Stimulated activated CD8-positive, alpha-beta memory T cell treated with anti-CD3 and anti-CD28 coated beads, Interleukin-7, amount 100 ng/mL, for 4 hours (primary cell): ENCODE results near the gene C19orf25.
"Not testable (repeated sequence)": the region's sequence is repeated elsewhere in the genome, so short reads cannot be mapped to it uniquely, and the experiment has no call there.

ENCODE experiments used
- DNase-seq, 2 donors: peaks; one replicate each; pipeline ENCODE4 v3.0.0-alpha.2; 2020; ENCODE audit warnings: low read depth in 2 of 2

The C19orf25 gene

DNA sequence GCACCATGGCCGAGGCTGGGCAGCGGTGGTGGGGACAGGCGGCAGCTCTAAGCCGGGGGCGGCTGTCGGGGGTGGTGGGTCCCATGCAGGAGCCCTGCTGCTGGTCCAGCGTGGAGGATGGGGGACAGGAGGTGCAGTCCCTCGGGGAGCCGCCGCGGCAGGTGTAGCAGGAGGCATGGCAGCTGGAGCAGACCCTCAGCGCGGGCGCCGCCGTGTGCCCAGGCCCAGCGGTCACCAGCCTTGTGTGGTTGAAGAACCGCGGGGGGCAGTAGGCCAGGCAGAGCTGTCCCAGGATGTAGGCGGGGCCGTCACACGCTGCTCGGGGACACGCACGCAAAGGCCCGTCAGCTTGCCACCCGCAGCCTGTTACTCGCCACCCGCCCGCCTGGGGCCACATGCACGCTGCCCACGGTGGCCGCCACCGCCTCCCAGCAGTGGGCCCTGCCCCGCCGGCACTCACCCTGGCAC, 2.9 kb upstream of the C19orf25 start:
- no peak for DNase-seq

- DNase-seq, result no peak
Measured at GRCh38 chr19:1481224-1481892, 2.3 kb upstream of the C19orf25 start.

- DNase-seq, result not testable (repeated sequence)
Measured at GRCh38 chr19:1477056-1477455, 2.0 kb downstream of the C19orf25 start.

- DNase-seq, result no peak
Measured at GRCh38 chr19:1475751-1476437, 3.1 kb downstream of the C19orf25 start.

- DNase-seq, result no peak
Measured at GRCh38 chr19:1474765-1475351, 4.2 kb downstream of the C19orf25 start.

DNA sequence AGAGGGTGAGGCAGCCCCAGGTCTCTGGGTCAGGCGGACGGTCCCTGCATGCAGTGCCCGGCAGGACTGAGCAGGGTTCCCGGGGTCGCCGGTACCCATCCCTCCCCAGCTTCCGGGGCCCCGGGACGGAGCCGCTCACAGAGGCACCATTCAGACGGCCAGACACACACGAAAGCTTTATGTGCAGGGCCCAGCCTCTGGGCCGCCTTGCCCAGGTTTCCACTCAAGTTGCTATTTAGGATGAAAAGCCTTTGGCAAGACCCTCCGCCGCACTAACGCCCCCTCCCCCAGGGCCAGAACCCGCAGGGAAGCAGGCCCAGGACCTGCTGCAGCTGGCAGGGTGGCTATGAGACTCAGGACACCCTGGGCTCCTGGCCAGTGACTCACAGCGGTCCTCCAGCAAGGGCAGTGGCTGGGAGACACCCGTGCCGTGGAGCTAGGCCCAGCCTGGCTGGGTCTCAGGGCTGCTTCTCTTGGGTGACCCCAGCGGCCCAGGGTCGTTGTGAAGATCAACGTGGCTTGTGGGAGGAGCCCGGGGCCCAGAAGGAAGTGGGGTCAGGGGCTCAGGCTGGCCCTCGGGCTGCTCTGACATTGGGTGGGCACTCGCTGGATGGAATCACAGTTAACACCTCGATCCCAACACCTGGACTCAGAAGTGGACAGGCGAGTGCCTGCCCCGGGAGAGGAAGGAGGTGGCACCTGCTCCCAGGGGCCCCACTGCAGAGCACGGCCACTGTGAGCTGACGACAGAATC, 4.8 kb downstream of the C19orf25 start:
- DNase-seq, result no peak

- DNase-seq, result no peak
Measured at GRCh38 chr19:1473085-1473851, 5.7 kb downstream of the C19orf25 start.

- DNase-seq, result no peak
Measured at GRCh38 chr19:1472231-1473084, 6.6 kb downstream of the C19orf25 start.

DNA sequence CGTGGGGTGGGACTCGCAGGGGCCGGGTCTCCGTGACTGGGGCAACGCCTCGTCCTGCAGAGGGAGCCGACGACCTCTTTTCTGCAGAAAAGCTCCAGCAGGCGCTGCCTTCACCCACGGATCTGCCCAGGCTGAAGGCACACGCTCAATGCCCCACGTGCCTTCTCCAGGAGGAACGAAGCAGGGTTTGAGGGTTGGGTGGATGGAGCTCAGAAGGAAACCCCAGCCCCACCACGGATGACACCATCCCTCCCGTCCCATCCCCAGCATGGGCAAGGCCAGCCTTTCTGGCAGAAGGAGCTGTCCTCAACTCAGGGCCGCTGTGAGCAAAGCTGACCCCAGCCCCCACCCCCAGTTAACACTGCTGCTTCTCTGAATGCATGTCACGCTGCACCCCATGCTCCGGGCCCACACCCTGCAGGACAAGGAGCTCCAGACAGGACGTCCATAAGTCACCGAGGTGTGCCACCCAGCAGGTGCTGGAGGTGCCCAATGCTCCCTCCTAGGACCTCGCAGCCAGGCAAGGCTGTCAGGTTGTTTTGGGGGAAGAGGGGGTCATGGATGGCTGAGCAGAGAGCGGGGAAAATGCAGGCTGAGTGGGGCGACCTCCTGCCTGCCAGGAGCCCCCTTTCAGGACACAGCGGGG, 7.4 kb downstream of the C19orf25 start:
- no peak for DNase-seq

DNA sequence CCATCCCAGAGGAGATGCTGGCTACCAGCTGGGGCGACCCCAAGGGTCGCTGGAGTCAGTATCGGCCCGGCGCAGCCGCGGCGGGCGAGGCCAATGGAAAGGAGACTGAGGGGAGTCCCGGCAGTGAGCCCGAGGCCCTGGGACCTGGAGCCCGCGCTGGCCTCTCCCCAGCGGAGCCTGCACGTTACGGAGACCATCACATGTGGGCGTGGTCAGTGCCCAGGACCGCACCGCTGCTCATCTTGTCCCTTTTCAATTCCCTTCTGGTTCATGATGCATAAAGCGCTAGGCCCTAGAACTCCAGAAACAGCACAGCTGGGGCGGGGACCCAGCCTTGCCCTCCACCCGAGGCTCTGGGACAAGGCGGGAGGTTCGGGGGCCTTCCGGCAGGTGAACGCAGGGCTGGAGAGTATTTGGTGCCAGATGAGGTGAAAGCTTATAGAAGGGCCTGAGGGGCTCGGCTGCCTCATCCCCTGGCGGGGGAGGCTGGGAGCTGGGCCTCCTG, 8.0 kb downstream of the C19orf25 start:
- DNase-seq, result no peak

DNA sequence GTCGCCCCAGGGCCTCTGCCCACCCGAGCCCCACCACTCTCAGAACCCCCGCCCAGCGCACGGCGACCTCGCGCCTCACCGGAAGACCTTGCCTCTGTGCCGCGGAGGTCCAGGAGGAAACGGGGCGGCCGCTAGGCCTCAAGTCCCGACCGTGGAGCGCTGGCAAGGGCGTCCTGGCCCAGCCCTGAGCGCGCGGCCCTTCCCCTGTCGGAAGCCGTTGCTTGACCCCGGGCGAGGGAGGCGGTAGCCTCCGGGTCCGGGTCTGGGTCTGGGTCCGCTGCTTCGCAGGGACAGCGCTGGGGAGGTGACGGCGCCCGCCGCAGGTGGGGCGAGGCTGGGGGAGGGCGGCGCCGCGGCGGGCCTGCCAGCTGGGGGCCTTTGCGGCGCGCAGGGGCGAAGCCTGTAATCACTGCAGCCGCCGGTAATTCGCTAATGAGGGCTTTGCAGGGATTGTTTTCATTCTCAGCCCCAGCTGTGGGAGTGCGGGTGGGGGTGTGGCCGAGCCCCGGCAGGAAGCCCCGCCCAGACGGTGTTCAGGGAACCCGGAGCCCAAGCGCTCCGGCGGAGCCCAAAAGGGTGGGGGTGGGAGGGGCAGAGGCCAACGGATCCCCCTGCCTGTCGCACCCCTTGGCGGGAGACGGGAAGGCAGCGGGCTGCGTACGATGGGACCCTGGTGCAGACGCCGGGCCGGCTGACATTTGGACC, 8.6 kb downstream of the C19orf25 start:
- peak; percentile 57 to 66 for DNase-seq

DNA sequence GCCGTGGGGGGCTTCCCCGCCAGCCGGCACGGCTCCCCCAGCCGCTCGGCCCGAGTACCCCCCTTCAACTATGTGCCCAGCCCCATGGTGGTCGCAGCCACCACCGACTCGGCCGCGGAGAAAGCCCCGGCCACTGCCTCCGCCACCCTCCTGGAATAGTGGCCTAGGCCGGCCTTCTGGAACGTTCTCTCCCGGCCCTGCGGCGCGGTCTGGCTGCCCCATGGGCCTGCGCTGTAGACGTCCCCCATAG, 9.0 kb downstream of the C19orf25 start:
- DNase-seq, result no peak

DNA sequence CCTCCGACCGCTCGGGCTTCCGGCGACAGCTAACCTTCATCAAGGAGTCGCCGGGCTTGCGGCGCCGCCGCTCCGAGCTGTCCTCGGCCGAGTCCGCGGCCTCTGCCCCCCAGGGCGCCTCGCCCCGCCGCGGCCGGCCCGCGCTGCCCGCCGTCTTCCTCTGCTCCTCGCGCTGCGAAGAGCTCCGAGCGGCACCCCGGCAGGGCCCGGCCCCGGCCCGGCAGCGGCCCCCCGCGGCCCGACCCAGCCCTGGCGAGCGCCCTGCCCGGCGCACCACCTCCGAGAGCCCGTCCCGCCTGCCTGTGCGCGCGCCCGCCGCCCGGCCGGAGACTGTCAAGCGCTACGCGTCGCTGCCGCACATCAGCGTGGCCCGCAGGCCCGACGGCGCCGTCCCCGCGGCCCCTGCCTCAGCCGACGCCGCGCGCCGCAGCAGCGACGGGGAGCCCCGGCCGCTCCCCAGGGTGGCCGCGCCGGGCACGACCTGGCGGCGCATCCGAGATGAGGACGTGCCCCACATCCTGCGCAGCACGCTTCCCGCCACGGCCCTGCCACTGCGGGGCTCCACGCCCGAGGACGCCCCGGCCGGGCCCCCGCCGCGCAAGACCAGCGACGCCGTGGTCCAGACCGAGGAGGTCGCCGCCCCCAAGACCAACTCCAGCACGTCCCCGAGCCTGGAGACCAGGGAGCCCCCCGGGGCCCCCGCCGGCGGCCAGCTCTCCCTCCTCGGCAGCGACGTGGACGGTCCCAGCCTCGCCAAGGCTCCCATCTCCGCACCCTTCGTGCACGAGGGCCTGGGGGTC, 9.6 kb downstream of the C19orf25 start:
- no peak for DNase-seq

GRCh38 chr19:1468821-1469254, 10.2 kb downstream of the C19orf25 start:
- no peak for DNase-seq

DNA sequence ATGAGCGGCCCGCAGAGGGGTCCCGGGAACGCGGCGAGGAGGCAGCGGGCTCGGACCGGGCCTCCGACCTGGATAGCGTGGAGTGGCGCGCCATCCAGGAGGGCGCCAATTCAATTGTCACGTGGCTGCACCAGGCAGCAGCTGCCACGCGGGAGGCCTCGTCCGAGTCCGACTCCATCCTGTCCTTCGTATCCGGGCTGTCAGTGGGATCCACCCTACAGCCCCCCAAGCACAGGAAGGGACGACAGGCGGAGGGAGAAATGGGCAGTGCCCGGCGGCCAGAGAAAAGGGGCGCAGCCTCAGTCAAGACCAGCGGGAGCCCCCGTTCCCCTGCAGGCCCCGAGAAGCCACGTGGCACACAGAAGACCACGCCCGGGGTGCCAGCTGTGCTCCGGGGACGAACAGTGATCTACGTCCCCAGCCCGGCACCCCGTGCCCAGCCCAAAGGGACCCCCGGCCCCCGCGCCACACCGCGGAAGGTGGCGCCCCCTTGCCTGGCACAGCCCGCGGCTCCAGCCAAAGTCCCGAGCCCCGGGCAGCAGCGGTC, 10.7 kb downstream of the C19orf25 start:
- DNase-seq, result no peak

- no peak for DNase-seq
Measured at GRCh38 chr19:1467490-1468273, 11.3 kb downstream of the C19orf25 start.

- DNase-seq, result no peak
Measured at GRCh38 chr19:1467215-1467489, 11.9 kb downstream of the C19orf25 start.
